Measurements from ENCODE around the gene TRAPPC10. TPM values are rescaled to one million over a fixed set of nuclear protein-coding genes. Genes with fewer than 3 reads are reported as not detected.

The TRAPPC10 gene
- total and polyA plus RNA-seq, 9 of the 15 experiments (the other 6 are each of a cell fraction or from before 2014, with no cell fraction given), result 1.1 to 33.8 (median 24.3) TPM

DNA sequence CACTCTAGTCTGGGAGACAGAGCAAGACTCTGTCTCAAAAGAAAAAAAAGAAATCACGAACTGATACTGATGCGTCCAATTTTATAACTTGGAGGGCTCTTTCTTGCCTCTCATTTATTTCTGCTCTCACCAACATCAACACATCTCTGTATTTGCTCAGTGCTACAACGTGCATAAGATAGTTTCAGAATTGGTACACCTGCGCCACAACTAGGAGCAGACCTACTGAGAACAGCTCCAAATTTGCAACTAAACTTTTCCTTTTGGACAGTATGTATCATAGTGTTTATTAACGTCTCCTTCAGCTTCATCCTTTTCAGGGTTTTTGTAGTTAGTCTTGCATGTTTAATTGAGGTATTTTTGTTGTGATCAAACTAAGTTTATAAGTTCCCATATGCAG, 27.7 kb downstream of the TRAPPC10 start (continued):
- TF ChIP-seq DDX20 (tag; IDR thresholded peaks at IDR 0.05; ENCODE audit: low read depth) (no peak), JUN (IDR thresholded peaks at IDR 0.05; ENCODE audit: borderline replicate concordance, low read depth, low read length) (no peak), JUN (CRISPR knock-in tag; IDR thresholded peaks at IDR 0.05; ENCODE audit: borderline replicate concordance) (no peak), NFIX (CRISPR knock-in tag; IDR thresholded peaks at IDR 0.05; ENCODE audit: low read depth) (no peak), TOE1 (IDR thresholded peaks at IDR 0.05; ENCODE audit: borderline replicate concordance) (no peak), TOE1 (CRISPR knock-in tag; IDR thresholded peaks at IDR 0.05; ENCODE audit: borderline replicate concordance, low read depth) (no peak), TCF7L2 (IDR thresholded peaks at IDR 0.05; ENCODE audit: low read depth, low read length) (no peak), RBM34 (IDR thresholded peaks at IDR 0.05; ENCODE audit: borderline replicate concordance, insufficient read depth, low read length) (no peak)

DNA sequence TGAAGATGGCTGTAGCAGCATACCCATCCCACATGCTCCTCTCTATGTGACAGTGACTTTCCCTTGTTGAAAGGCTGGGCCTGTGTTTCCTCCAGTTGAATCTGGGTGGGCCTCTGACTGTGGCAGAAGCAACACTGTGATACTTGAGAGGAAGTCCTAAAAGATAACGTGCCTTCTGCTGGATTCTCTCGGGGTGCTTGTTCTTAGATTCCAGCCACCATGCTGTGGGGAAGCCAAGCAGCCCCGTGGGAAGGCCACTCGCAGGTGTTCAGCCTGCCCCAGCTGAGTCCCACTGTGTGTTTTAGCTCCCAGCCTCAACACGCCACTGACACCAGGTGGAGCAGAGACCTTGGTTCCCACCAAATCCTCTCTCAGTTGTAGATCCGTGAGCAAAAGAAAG, 31.5 kb downstream of the TRAPPC10 start:
- intact Hi-C loops (cut with micrococcal nuclease), result loop anchor here (10.0 kb wide), 1 partner anchor 791 kb away; no protein-coding TSS in a partner anchor
- POLR2A ChIA-PET, result interaction anchor here (0.6 to 1.5 kb wide), 4 partner anchors 8 to 24 kb away, joined by 3 to 4 read pairs (median 4); no protein-coding TSS in a partner anchor
- no peaks in the 10 kb centered on the region; the same call in 1 of the 2 replicates for H4K20me1 ChIP-seq (replicated peaks; ENCODE audit: control insufficient read depth, insufficient read depth, low read length)
- H3K27me3 ChIP-seq (ENCODE audit: control insufficient read depth in 2 of 2, insufficient read depth in 2 of 2, low read length in 2 of 2), result no peaks in the 10 kb centered on the region
- DNase-seq (ENCODE audit: extremely low read depth in 1 of 4, low spot score in 3 of 4) (peak in 2 of 4 experiments; percentile 39 to 53), FAIRE-seq (peak; percentile 85), ATAC-seq (peak; percentile 81)
- CTCF ChIA-PET (ENCODE audit: low intra/inter-chr PET ratio), result no interaction called here
- peaks cover 54% of the 10 kb centered on the region for H3K36me3 ChIP-seq (ENCODE audit: control insufficient read depth, insufficient read depth, low read length)
- H3K27ac ChIP-seq (ENCODE audit: extremely low read depth, low read depth, low read length), result peak overlapping the region; percentile 53; the same call in 2 of the 3 replicates
- peak overlapping the region in 1 of 2 experiments; percentile 80; a peak in 2 of 4 replicates for H3K9ac ChIP-seq (ENCODE audit: insufficient read depth in 1 of 2, low read depth in 2 of 2, low read length in 2 of 2)
- peak overlapping the region; percentile 43; the same call in 1 of the 2 replicates for H3K4me2 ChIP-seq (ENCODE audit: insufficient read depth, low read length)
- no peak overlapping the region for H3K4me3 ChIP-seq
- H3K9me1 ChIP-seq (ENCODE audit: control insufficient read depth, insufficient read depth, low read length), result peaks cover 3% of the 10 kb centered on the region
- H3K9me3 ChIP-seq (replicated peaks; ENCODE audit: control insufficient read depth, insufficient read depth, low read depth, low read length), result no peaks in the 10 kb centered on the region
- 37% methylated on average over 6 of the region's 6 CpGs for WGBS (ENCODE audit: insufficient coverage, low coverage, missing lambda C conversion rate)
- in situ Hi-C loops (cut with MboI), result no loop called here
- peaks cover 3 to 6% of the 10 kb centered on the region in 2 experiments; a peak in 3 of 5 replicates for H3K4me1 ChIP-seq (replicated peaks in 1 of 2; ENCODE audit: control insufficient read depth in 2 of 2, insufficient read depth in 2 of 2, low read length in 2 of 2)
- H2AFZ ChIP-seq (ENCODE audit: low read depth, low read length), result no peak overlapping the region; the same call in 1 of the 2 replicates
- H3K79me2 ChIP-seq (ENCODE audit: control insufficient read depth, insufficient read depth, low read length), result peaks cover 47% of the 10 kb centered on the region
- no TSS peak for BruUV-seq (replicated peaks)
- TF ChIP-seq ZBTB8A (IDR thresholded peaks at IDR 0.05; ENCODE audit: partially characterized antibody) (no peak), YY1 (IDR thresholded peaks at IDR 0.05; ENCODE audit: borderline replicate concordance in 1 of 3, control insufficient read depth in 1 of 3, extremely low read depth in 1 of 3, insufficient read depth in 3 of 3, insufficient read length in 1 of 3, insufficient replicate concordance in 2 of 3, low read depth in 1 of 3, low read length in 2 of 3) (peak in 1 of 3 experiments; percentile 36), PURB (CRISPR knock-in tag; IDR thresholded peaks at IDR 0.05; ENCODE audit: low read depth) (no peak), CEBPG (CRISPR knock-in tag; IDR thresholded peaks at IDR 0.05) (no peak), CEBPG (tag; conservative IDR thresholded peaks at IDR 0.05 in 1 of 2, IDR thresholded peaks at IDR 0.05 in 1 of 2) (no peak), SPI1 (IDR thresholded peaks at IDR 0.05; ENCODE audit: borderline replicate concordance, low read depth, low read length) (peak; percentile 56; the same call in 1 of the 2 replicates), CBX3 (IDR thresholded peaks at IDR 0.05; ENCODE audit: borderline replicate concordance in 1 of 2, low read length in 2 of 2) (0 out of 3 replicates have a peak, but pooled peaks of 1 of the 2 experiments have one; percentile 12), POLR2AphosphoS2 (IDR thresholded peaks at IDR 0.05; ENCODE audit: low read length) (no peak), RAD21 (CRISPR knock-in tag; conservative IDR thresholded peaks at IDR 0.05 in 1 of 2, IDR thresholded peaks at IDR 0.05 in 1 of 2) (peak in 1 of 2 experiments; percentile 31; a peak in 2 of 4 replicates), CTBP1 (IDR thresholded peaks at IDR 0.05; ENCODE audit: borderline replicate concordance) (peak; percentile 20; the same call in 1 of the 2 replicates), SIRT6 (IDR thresholded peaks at IDR 0.05; ENCODE audit: low read depth, low read length) (no peak)
- TF ChIP-seq, protein P1, sequence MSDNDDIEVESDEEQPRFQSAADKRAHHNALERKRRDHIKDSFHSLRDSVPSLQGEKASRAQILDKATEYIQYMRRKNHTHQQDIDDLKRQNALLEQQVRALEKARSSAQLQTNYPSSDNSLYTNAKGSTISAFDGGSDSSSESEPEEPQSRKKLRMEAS (CRISPR knock-in tag; IDR thresholded peaks at IDR 0.05), result peak; percentile 34; the same call in 1 of the 2 replicates

All from K562 (cell line).